HEK293T (cell line): ENCODE data around the gene TSPAN9.

ENCODE experiments used
- ARNT ChIP-seq: fragments of 450-650 bp; IDR thresholded peaks from 2 replicates; pipeline ENCODE4 v1.6.1; 2017; ENCODE audit warnings: mild to moderate bottlenecking
- BHLHE40 ChIP-seq: fragments of 450-650 bp; IDR thresholded peaks from 2 replicates; pipeline ENCODE4 v1.6.1; 2016; ENCODE audit warnings: mild to moderate bottlenecking, moderate library complexity, borderline replicate concordance
- ELF4 ChIP-seq: fragments of 450-650 bp; IDR thresholded peaks from 2 replicates; pipeline ENCODE4 v1.6.1; 2017; ENCODE audit warnings: antibody characterized with exemption
- L3MBTL2 ChIP-seq: fragments of 450-650 bp; conservative IDR thresholded peaks from 2 replicates; pipeline ENCODE4 v1.6.1; 2016; ENCODE audit warnings: mild to moderate bottlenecking
- SP1 ChIP-seq: fragments of 450-650 bp; IDR thresholded peaks from 2 replicates; pipeline ENCODE4 v1.6.1; 2017
- TARDBP ChIP-seq: fragments of 450-650 bp; IDR thresholded peaks from 2 replicates; pipeline ENCODE4 v1.6.1; 2016
- ZNF384 ChIP-seq: fragments of 450-650 bp; IDR thresholded peaks from 2 replicates; pipeline ENCODE4 v1.6.1; 2016

- no peak for TF ChIP-seq SP1
- TF ChIP-seq ELF4: no peak
- no peak for TF ChIP-seq TARDBP
- TF ChIP-seq BHLHE40: no peak
- no peak for TF ChIP-seq L3MBTL2
- TF ChIP-seq ARNT: no peak
- no peak for TF ChIP-seq ZNF384
Observed at GRCh38 chr12:3193755-3194154, 116.6 kb downstream of the TSPAN9 start.
